ENCODE data around the gene TNIP2. TPM values are rescaled to one million over a fixed set of nuclear protein-coding genes. Genes with fewer than 3 reads are reported as not detected.

The TNIP2 gene
- total and polyA plus RNA-seq, 2 of the 8 experiments (the other 6 are each of a cell fraction or from before 2014, with no cell fraction given): 23.7 to 37.7 TPM

DNA sequence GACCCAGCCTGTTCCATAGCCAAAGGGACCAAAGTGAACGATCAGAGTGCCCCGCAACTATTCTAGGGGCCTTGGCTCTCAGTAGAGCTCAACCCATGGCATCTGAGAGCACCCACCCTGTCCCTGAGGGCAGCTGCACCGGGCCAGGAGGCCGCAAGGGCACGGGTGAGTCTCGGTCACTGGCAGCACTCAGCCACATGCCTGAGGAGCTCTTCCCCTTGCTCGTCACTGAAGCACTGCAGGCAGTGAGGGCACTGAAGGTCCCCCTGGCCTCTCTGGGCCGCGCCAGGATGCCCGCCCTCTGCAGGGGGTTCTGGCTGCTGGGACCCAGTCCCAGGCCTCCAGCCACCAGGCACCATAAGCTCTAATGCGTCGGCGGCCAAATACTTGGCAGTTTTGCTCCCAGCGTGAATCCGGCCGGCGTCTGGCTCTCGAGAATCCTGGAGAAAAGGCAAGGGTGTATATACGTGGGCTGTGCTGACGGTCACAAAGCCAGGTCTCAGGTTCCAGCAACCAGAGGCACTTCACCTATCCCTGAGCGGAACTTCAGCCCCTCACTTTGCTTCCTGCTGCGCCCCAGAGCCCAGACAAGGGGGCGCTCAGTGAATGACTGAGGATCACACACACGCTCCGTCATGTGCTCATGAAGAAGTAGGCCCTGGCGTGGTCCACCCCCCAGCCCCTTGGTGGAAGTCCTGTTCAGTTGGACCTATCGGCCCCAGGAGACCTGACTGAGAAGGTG is 13.9 kb downstream of the TNIP2 start (continued):
- no peak for TF ChIP-seq CHD1 (IDR thresholded peaks at IDR 0.05; ENCODE audit: low read depth, low read length)
- TF ChIP-seq NRF1 (IDR thresholded peaks at IDR 0.05; ENCODE audit: low read depth, low read length): no peak
- no peak for TF ChIP-seq SUZ12 (IDR thresholded peaks at IDR 0.05; ENCODE audit: low read length)
- TF ChIP-seq TAF1 (IDR thresholded peaks at IDR 0.05; ENCODE audit: low read depth, low read length): no peak
- no peak for TF ChIP-seq CHD2 (IDR thresholded peaks at IDR 0.05; ENCODE audit: low read length)
- no peak for TF ChIP-seq CEBPB (IDR thresholded peaks at IDR 0.05; ENCODE audit: low read depth, low read length)
